HUES64 (cell line): ENCODE results near the gene DIAPH1.

Experiments used
- H3K27ac ChIP-seq: 2 replicates; pipeline ENCODE4 v1.7.0; 2013; ENCODE audit warnings: low read depth, low read length, inconsistent platforms
- H3K27me3 ChIP-seq: 2 replicates; pipeline ENCODE4 v1.6.1; 2013; ENCODE audit warnings: mild to moderate bottlenecking, low read length; ENCODE audit not compliant: insufficient read depth
- H3K36me3 ChIP-seq: 2 replicates; pipeline ENCODE4 v1.6.1; 2013; ENCODE audit warnings: mild to moderate bottlenecking, low read length; ENCODE audit not compliant: insufficient read depth
- H3K4me1 ChIP-seq: 2 replicates; pipeline ENCODE4 v1.6.1; 2013; ENCODE audit warnings: mild to moderate bottlenecking, low read length, moderate library complexity; ENCODE audit not compliant: insufficient read depth
- H3K4me3 ChIP-seq: 2 replicates; pipeline ENCODE4 v1.5.1; 2013; ENCODE audit warnings: mild to moderate bottlenecking, low read length, moderate library complexity
- H3K9ac ChIP-seq: 2 replicates; pipeline ENCODE4 v1.6.1; 2013; ENCODE audit warnings: mild to moderate bottlenecking, low read depth, low read length
- H3K9me3 ChIP-seq: 2 replicates; pipeline ENCODE4 v1.6.1; 2013; ENCODE audit warnings: low read depth, low read length; ENCODE audit not compliant: insufficient read depth
- WGBS: fragments of 150-250, 120-280 bp; methylation state at CpG from one replicate; pipeline ENCODE4 v1.1.7; 2013; ENCODE audit warnings: missing lambda C conversion rate; 5-methylcytosine and 5-hydroxymethylcytosine counted together

The DIAPH1 gene

GRCh38 chr5:141651728-141652105, 32.9 kb upstream of the DIAPH1 start:
- Histone ChIP-seq H3K27me3 (no peaks in the 10 kb centered on the region), H3K27ac (no peak overlapping the region), H3K4me1 (peaks cover 6% of the 10 kb centered on the region; the same call in 1 of the 2 replicates), H3K36me3 (peaks cover 39% of the 10 kb centered on the region), H3K4me3 (peak overlapping the region; percentile 58), H3K9ac (no peak overlapping the region), H3K9me3 (no peaks in the 10 kb centered on the region)
- WGBS: 63% methylated on average over 9 of the region's 9 CpGs

- Histone ChIP-seq H3K9me3 (no peaks in the 10 kb centered on the region), H3K36me3 (peaks cover 39% of the 10 kb centered on the region), H3K9ac (no peak within 1 kb of the TSS), H3K27me3 (no peaks in the 10 kb centered on the region), H3K4me3 (peak within 1 kb of the TSS; percentile 58), H3K27ac (no peak within 1 kb of the TSS), H3K4me1 (peaks cover 6% of the 10 kb centered on the region; the same call in 1 of the 2 replicates)
- 3% methylated on average over 50 of the region's 50 CpGs for WGBS
Measured at GRCh38 chr5:141650851-141651727, 32.3 kb upstream of the DIAPH1 start, which contains the start of gene FCHSD1. FCHSD1 (minus strand) TSS chr5:141651418; CDS start chr5:141651368, 50 bp downstream.

GRCh38 chr5:141649972-141650371, 31.2 kb upstream of the DIAPH1 start:
- Histone ChIP-seq H3K9me3 (no peaks in the 10 kb centered on the region), H3K27ac (no peak overlapping the region), H3K9ac (no peak overlapping the region), H3K4me1 (peaks cover 6% of the 10 kb centered on the region; the same call in 1 of the 2 replicates), H3K36me3 (peaks cover 39% of the 10 kb centered on the region), H3K4me3 (no peak overlapping the region; the same call in 1 of the 2 replicates), H3K27me3 (no peaks in the 10 kb centered on the region)

- H3K27me3 ChIP-seq: no peaks in the 10 kb centered on the region
- 93% methylated on average over 17 of the region's 17 CpGs for WGBS
Measured at GRCh38 chr5:141649056-141649688, 30.4 kb upstream of the DIAPH1 start.

GRCh38 chr5:141647851-141648250, 29.1 kb upstream of the DIAPH1 start:
- Histone ChIP-seq H3K4me3 (no peak overlapping the region), H3K9ac (no peak overlapping the region), H3K27ac (no peak overlapping the region), H3K27me3 (no peaks in the 10 kb centered on the region), H3K36me3 (peaks cover 38% of the 10 kb centered on the region), H3K4me1 (peaks cover 6% of the 10 kb centered on the region; the same call in 1 of the 2 replicates), H3K9me3 (no peaks in the 10 kb centered on the region)
- WGBS: 86% methylated on average over 3 of the region's 3 CpGs

More at GRCh38 chr5:141649056-141649688, 30.4 kb upstream of the DIAPH1 start:
- Histone ChIP-seq H3K27ac (no peak overlapping the region), H3K4me3 (no peak overlapping the region), H3K36me3 (peaks cover 41% of the 10 kb centered on the region), H3K4me1 (peaks cover 6% of the 10 kb centered on the region; the same call in 1 of the 2 replicates), H3K9me3 (no peaks in the 10 kb centered on the region), H3K9ac (no peak overlapping the region)

- Histone ChIP-seq H3K27ac (no peak overlapping the region), H3K4me3 (no peak overlapping the region), H3K9me3 (no peaks in the 10 kb centered on the region), H3K9ac (no peak overlapping the region), H3K27me3 (no peaks in the 10 kb centered on the region), H3K4me1 (peaks cover 6% of the 10 kb centered on the region; the same call in 1 of the 2 replicates), H3K36me3 (peaks cover 44% of the 10 kb centered on the region)
- 87% methylated on average over 5 of the region's 5 CpGs for WGBS
Measured at GRCh38 chr5:141647242-141647641, 28.4 kb upstream of the DIAPH1 start.

- no peak overlapping the region for H3K9ac ChIP-seq
- peaks cover 52% of the 10 kb centered on the region for H3K36me3 ChIP-seq
- no peaks in the 10 kb centered on the region for H3K9me3 ChIP-seq
- 88% methylated on average over 6 of the region's 6 CpGs for WGBS
- H3K27me3 ChIP-seq: no peaks in the 10 kb centered on the region
- no peak overlapping the region for H3K27ac ChIP-seq
- no peaks in the 10 kb centered on the region for H3K4me1 ChIP-seq
- no peak overlapping the region for H3K4me3 ChIP-seq
Measured at GRCh38 chr5:141646026-141646425, 27.2 kb upstream of the DIAPH1 start.

- no peaks in the 10 kb centered on the region for H3K9me3 ChIP-seq
- peaks cover 50% of the 10 kb centered on the region for H3K36me3 ChIP-seq
- no peak overlapping the region for H3K4me3 ChIP-seq
- no peak overlapping the region for H3K27ac ChIP-seq
- H3K4me1 ChIP-seq: peaks cover 3% of the 10 kb centered on the region; the same call in 1 of the 2 replicates
- 96% methylated on average over 2 of the region's 2 CpGs for WGBS
- no peak overlapping the region for H3K9ac ChIP-seq
- peaks cover 7% of the 10 kb centered on the region; the same call in 1 of the 2 replicates for H3K27me3 ChIP-seq
Measured at GRCh38 chr5:141641634-141642267, 23.0 kb upstream of the DIAPH1 start.

GRCh38 chr5:141640698-141641097, 21.9 kb upstream of the DIAPH1 start:
- no peaks in the 10 kb centered on the region for H3K9me3 ChIP-seq
- H3K4me3 ChIP-seq: no peak overlapping the region
- H3K36me3 ChIP-seq: peaks cover 40% of the 10 kb centered on the region
- WGBS: 91% methylated on average over 9 of the region's 9 CpGs
- H3K9ac ChIP-seq: no peak overlapping the region
- H3K27ac ChIP-seq: no peak overlapping the region
- H3K27me3 ChIP-seq: peaks cover 7% of the 10 kb centered on the region; the same call in 1 of the 2 replicates
- H3K4me1 ChIP-seq: peaks cover 3% of the 10 kb centered on the region; the same call in 1 of the 2 replicates

- peaks cover 3% of the 10 kb centered on the region for H3K4me1 ChIP-seq
- H3K27ac ChIP-seq: no peak overlapping the region
- 97% methylated on average over 3 of the region's 3 CpGs for WGBS
Measured at GRCh38 chr5:141640051-141640415, 21.2 kb upstream of the DIAPH1 start.

More at GRCh38 chr5:141640051-141640415, 21.2 kb upstream of the DIAPH1 start:
- Histone ChIP-seq H3K9ac (no peak overlapping the region), H3K9me3 (no peaks in the 10 kb centered on the region), H3K4me3 (no peak overlapping the region), H3K36me3 (peaks cover 33% of the 10 kb centered on the region), H3K27me3 (peaks cover 7% of the 10 kb centered on the region; the same call in 1 of the 2 replicates)
